HepG2 (cell line): ENCODE data around the gene CMPK1. TPM values are rescaled to one million over a fixed set of nuclear protein-coding genes. Genes with fewer than 3 reads are reported as not detected.

Experiments
- ARNT2 ChIP-seq: sonication (generic); formaldehyde crosslinking; IDR thresholded peaks from 2 replicates; pipeline ENCODE4 v1.8.0; 2022; ENCODE audit warnings: mild to moderate bottlenecking, low read depth, missing genetic modification reagents, moderate library complexity
- CAMTA2 ChIP-seq: sonication (generic); formaldehyde crosslinking; IDR thresholded peaks from 2 replicates; pipeline ENCODE4 v1.4.0; 2020; ENCODE audit warnings: mild to moderate bottlenecking, missing genetic modification reagents, borderline replicate concordance
- CREB1 ChIP-seq, 2 experiments: fragments of 450-650 bp in 1 of 2; IDR thresholded peaks; 2 replicates each; pipeline ENCODE4 v1.6.1; 2016 to 2017; ENCODE audit warnings: control low read depth in 1 of 2, mild to moderate bottlenecking in 1 of 2, missing compliant biosample characterization in 1 of 2, missing genetic modification characterization in 1 of 2
- EP300 ChIP-seq, 3 experiments: sonication (generic) in 1 of 3; formaldehyde crosslinking in 1 of 3; IDR thresholded peaks; 2 replicates each; pipeline versions ENCODE4 v1.5.1 to v1.6.1; 2011 to 2020; ENCODE audit warnings: low read depth in 2 of 3, low read length in 2 of 3, borderline replicate concordance in 1 of 3, improper control_type of control experiment in 1 of 3, mild to moderate bottlenecking in 1 of 3, missing genetic modification reagents in 1 of 3, moderate library complexity in 1 of 3
- ETV5 ChIP-seq: IDR thresholded peaks from 2 replicates; pipeline ENCODE4 v1.6.1; 2018; ENCODE audit warnings: missing biosample characterization, missing genetic modification reagents, inconsistent platforms, borderline replicate concordance
- GABPA ChIP-seq, 2 experiments: IDR thresholded peaks; 2 replicates each; pipeline ENCODE4 v1.6.1; 2011 to 2016; ENCODE audit warnings: low read depth in 2 of 2, low read length in 1 of 2, missing biosample characterization in 1 of 2, missing genetic modification characterization in 1 of 2
- HNF4G ChIP-seq, 2 experiments: sonication (generic) in 1 of 2; formaldehyde crosslinking in 1 of 2; IDR thresholded peaks; 2 replicates each; pipeline versions ENCODE4 v1.4.0 to v1.6.1; 2011 to 2020; ENCODE audit warnings: borderline replicate concordance in 2 of 2, low read depth in 2 of 2, mild to moderate bottlenecking in 2 of 2, low read length in 1 of 2, missing genetic modification reagents in 1 of 2, moderate library complexity in 1 of 2
- MAF1 ChIP-seq: sonication (generic); formaldehyde crosslinking; IDR thresholded peaks from 2 replicates; pipeline ENCODE4 v1.5.0; 2020; ENCODE audit warnings: missing genetic modification reagents, borderline replicate concordance
- MXD4 ChIP-seq: IDR thresholded peaks from 2 replicates; pipeline ENCODE4 v1.6.1; 2016; ENCODE audit warnings: mild to moderate bottlenecking, missing biosample characterization, missing genetic modification reagents
- MXI1 ChIP-seq: IDR thresholded peaks from 3 replicates; pipeline ENCODE4 v1.6.1; 2012; ENCODE audit warnings: low read depth, low read length, inconsistent platforms, borderline replicate concordance
- NR2C2 ChIP-seq: sonication (generic); formaldehyde crosslinking; IDR thresholded peaks from 2 replicates; pipeline ENCODE4 v1.4.0; 2020; ENCODE audit warnings: missing genetic modification reagents, mild to moderate bottlenecking, moderate library complexity, borderline replicate concordance
- NR2F6 ChIP-seq, 2 experiments: IDR thresholded peaks; 2 replicates each; pipeline ENCODE4 v1.6.1; 2016; ENCODE audit warnings: antibody characterized with exemption in 1 of 2, mild to moderate bottlenecking in 1 of 2
- NRL ChIP-seq: sonication (generic); formaldehyde crosslinking; IDR thresholded peaks from 2 replicates; pipeline ENCODE4 v1.5.0; 2020; ENCODE audit warnings: missing genetic modification reagents, mild to moderate bottlenecking, moderate library complexity, borderline replicate concordance
- PCBP1 ChIP-seq: fragments of 200-400 bp; formaldehyde crosslinking; IDR thresholded peaks from 2 replicates; pipeline ENCODE4 v1.6.1; 2017; ENCODE audit warnings: mild to moderate bottlenecking, low read depth, low read length, borderline replicate concordance
- SALL1 ChIP-seq: sonication (generic); formaldehyde crosslinking; IDR thresholded peaks from 2 replicates; pipeline ENCODE4 v1.8.0; 2022; ENCODE audit warnings: mild to moderate bottlenecking, missing genetic modification reagents
- TBP ChIP-seq: sonication (generic); formaldehyde crosslinking; IDR thresholded peaks from 2 replicates; pipeline ENCODE4 v1.5.0; 2020; ENCODE audit warnings: missing genetic modification reagents
- ZNF205 ChIP-seq: IDR thresholded peaks from 2 replicates; pipeline ENCODE4 v1.6.1; 2018; ENCODE audit warnings: missing biosample characterization, missing genetic modification reagents
- ZNF564 ChIP-seq: sonication (generic); formaldehyde crosslinking; IDR thresholded peaks from 2 replicates; pipeline ENCODE4 v1.8.1; 2023; ENCODE audit warnings: mild to moderate bottlenecking, missing genetic modification reagents
- ZNF577 ChIP-seq: sonication (generic); formaldehyde crosslinking; IDR thresholded peaks from 2 replicates; pipeline ENCODE4 v1.4.0; 2020; ENCODE audit warnings: mild to moderate bottlenecking, low read depth, missing genetic modification reagents, borderline replicate concordance
- polyA plus RNA-seq, 8 experiments: library from polyadenylated mRNA; depleted of rRNA in 3 of 8; stranded (reverse) in 7 of 8; unstranded in 1 of 8; fragments of >200 nt; fragmentation: Illumina TruSeq in 4 of 8; extraction: Trizol in 4 of 8; gene quantifications; 2 replicates each; pipeline versions ENCODE4 v1.2.1 to v1.2.3, GENCODE V29; 2011 to 2016; ENCODE audit warnings: low read depth in 4 of 8, missing spikeins in 1 of 8, mixed read lengths in 1 of 8; ENCODE audit not compliant: insufficient read depth in 1 of 8
- total RNA-seq, 5 experiments: library from RNA; depleted of rRNA; stranded (reverse); fragments of >200 nt; fragmentation: Illumina TruSeq; extraction: Trizol; gene quantifications; 2 replicates each; pipeline ENCODE4 v1.2.3, GENCODE V29; 2016; ENCODE audit warnings: low read depth in 1 of 5
- TF ChIP-seq, protein P1 (sequence below): IDR thresholded peaks from 2 replicates; pipeline ENCODE4 v1.6.1; 2016; ENCODE audit warnings: low read depth
- TF ChIP-seq, protein P2 (sequence below): sonication (generic); formaldehyde crosslinking; IDR thresholded peaks from 2 replicates; pipeline ENCODE4 v1.5.0; 2020; ENCODE audit warnings: missing genetic modification reagents
- TF ChIP-seq, protein P3 (sequence below): sonication (generic); formaldehyde crosslinking; IDR thresholded peaks from 2 replicates; pipeline ENCODE4 v1.9.0; 2021; ENCODE audit warnings: missing genetic modification reagents, borderline replicate concordance

CMPK1 gene
- total and polyA plus RNA-seq, 2 of the 13 experiments (the other 11 are each of a cell fraction or from before 2014, with no cell fraction given), result 38.3 to 92.0 TPM

DNA sequence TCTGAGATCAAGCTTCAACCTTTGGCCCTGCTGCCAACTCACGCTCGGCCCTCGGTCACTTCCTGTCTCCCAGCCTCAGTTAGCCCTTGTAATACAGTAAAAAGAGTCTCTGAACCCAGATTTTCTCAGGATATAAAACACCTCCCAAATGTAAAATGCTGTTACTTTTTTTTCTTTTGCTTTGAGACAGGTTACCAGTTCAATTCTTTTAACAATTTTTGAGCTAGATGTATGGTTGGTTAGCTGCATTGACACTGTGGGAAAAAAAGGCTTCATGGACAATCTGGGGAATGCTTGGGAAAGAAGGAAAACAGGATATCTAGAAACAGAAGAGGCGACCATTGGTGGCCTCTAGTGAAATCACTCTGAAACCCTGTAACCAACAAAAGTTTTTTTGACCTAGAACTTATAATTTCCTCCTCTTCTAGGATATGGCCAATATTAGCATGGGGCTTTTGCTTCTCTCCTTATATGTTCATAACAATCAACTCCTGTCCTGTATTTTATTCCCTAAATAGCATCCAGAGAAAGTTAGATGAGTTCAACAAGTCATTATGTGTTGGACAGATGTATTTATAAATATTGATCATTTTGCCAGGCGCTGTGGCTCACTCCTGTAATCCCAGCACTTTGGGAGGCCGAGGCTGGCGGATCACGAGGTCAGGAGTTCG lies 1.3 kb downstream of the CMPK1 start (continued):
- TF ChIP-seq EP300 (IDR thresholded peaks at IDR 0.05; ENCODE audit: low read depth in 2 of 2, low read length in 2 of 2) (peak in 1 of 2 experiments; percentile 52; a peak in 2 of 4 replicates), EP300 (CRISPR knock-in tag; IDR thresholded peaks at IDR 0.05; ENCODE audit: borderline replicate concordance) (no peak), PCBP1 (no peak), ETV5 (CRISPR knock-in tag) (peak; percentile 80; the same call in 1 of the 2 replicates), NR2C2 (CRISPR knock-in tag) (0 out of 2 replicates have a peak, but pooled peaks have one; percentile 64), CAMTA2 (CRISPR knock-in tag) (no peak), ARNT2 (no peak), ZNF205 (CRISPR knock-in tag) (no peak), MXI1 (no peak), MAF1 (CRISPR knock-in tag) (peak; percentile 24; the same call in 1 of the 2 replicates), NR2F6 (IDR thresholded peaks at IDR 0.05) (no peak), NR2F6 (CRISPR knock-in tag; IDR thresholded peaks at IDR 0.05) (peak; percentile 66), NRL (CRISPR knock-in tag) (no peak), ZNF577 (CRISPR knock-in tag) (no peak), CREB1 (IDR thresholded peaks at IDR 0.05) (0 out of 2 replicates have a peak, but pooled peaks have one; percentile 30), CREB1 (CRISPR knock-in tag; IDR thresholded peaks at IDR 0.05) (peak; percentile 62; the same call in 1 of the 2 replicates), ZNF564 (CRISPR knock-in tag) (no peak), HNF4G (IDR thresholded peaks at IDR 0.05; ENCODE audit: borderline replicate concordance, low read depth, low read length) (peak; percentile 79), HNF4G (CRISPR knock-in tag; IDR thresholded peaks at IDR 0.05; ENCODE audit: borderline replicate concordance, low read depth) (no peak), GABPA (IDR thresholded peaks at IDR 0.05; ENCODE audit: low read depth, low read length) (0 out of 2 replicates have a peak, but pooled peaks have one; percentile 25), GABPA (CRISPR knock-in tag; IDR thresholded peaks at IDR 0.05; ENCODE audit: low read depth) (peak; percentile 82), MXD4 (CRISPR knock-in tag) (no peak), TBP (no peak), SALL1 (CRISPR knock-in tag) (peak; percentile 38; the same call in 1 of the 2 replicates)
- TF ChIP-seq, protein P1, sequence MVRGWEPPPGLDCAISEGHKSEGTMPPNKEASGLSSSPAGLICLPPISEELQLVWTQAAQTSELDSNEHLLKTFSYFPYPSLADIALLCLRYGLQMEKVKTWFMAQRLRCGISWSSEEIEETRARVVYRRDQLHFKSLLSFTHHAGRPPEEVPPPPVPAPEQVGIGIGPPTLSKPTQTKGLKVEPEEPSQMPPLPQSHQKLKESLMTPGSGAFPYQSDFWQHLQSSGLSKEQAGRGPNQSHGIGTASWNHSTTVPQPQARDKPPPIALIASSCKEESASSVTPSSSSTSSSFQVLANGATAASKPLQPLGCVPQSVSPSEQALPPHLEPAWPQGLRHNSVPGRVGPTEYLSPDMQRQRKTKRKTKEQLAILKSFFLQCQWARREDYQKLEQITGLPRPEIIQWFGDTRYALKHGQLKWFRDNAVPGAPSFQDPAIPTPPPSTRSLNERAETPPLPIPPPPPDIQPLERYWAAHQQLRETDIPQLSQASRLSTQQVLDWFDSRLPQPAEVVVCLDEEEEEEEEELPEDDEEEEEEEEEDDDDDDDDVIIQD (CRISPR knock-in tag), result 0 out of 2 replicates have a peak, but pooled peaks have one; percentile 10
- TF ChIP-seq, protein P2, sequence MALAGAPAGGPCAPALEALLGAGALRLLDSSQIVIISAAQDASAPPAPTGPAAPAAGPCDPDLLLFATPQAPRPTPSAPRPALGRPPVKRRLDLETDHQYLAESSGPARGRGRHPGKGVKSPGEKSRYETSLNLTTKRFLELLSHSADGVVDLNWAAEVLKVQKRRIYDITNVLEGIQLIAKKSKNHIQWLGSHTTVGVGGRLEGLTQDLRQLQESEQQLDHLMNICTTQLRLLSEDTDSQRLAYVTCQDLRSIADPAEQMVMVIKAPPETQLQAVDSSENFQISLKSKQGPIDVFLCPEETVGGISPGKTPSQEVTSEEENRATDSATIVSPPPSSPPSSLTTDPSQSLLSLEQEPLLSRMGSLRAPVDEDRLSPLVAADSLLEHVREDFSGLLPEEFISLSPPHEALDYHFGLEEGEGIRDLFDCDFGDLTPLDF, result peak; percentile 26; the same call in 1 of the 2 replicates
- TF ChIP-seq, protein P3, sequence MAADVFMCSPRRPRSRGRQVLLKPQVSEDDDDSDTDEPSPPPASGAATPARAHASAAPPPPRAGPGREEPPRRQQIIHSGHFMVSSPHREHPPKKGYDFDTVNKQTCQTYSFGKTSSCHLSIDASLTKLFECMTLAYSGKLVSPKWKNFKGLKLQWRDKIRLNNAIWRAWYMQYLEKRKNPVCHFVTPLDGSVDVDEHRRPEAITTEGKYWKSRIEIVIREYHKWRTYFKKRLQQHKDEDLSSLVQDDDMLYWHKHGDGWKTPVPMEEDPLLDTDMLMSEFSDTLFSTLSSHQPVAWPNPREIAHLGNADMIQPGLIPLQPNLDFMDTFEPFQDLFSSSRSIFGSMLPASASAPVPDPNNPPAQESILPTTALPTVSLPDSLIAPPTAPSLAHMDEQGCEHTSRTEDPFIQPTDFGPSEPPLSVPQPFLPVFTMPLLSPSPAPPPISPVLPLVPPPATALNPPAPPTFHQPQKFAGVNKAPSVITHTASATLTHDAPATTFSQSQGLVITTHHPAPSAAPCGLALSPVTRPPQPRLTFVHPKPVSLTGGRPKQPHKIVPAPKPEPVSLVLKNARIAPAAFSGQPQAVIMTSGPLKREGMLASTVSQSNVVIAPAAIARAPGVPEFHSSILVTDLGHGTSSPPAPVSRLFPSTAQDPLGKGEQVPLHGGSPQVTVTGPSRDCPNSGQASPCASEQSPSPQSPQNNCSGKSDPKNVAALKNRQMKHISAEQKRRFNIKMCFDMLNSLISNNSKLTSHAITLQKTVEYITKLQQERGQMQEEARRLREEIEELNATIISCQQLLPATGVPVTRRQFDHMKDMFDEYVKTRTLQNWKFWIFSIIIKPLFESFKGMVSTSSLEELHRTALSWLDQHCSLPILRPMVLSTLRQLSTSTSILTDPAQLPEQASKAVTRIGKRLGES (CRISPR knock-in tag), result 0 out of 2 replicates have a peak, but pooled peaks have one; percentile 10
